GM23338 (cell line): ENCODE measurements around the gene AFAP1L1. TPM values are rescaled to one million over a fixed set of nuclear protein-coding genes. Genes with fewer than 3 reads are reported as not detected.

Experiments used
- ATAC-seq: fragments of 200-7000 bp; cut with Tn5 transposase; 3 replicates; pipeline ENCODE4 v1.9.1; 2020
- DNase-seq: peaks from one replicate; pipeline ENCODE4 v3.0.0-alpha.2; 2015; ENCODE audit warnings: low spot score
- H2AFZ ChIP-seq: fragments of 200-600 bp; sonication (generic); 2 replicates; pipeline ENCODE4 v1.8.0; 2016; ENCODE audit warnings: antibody characterized with exemption, mild to moderate bottlenecking, moderate library complexity
- H3F3A ChIP-seq: fragments of 200-600 bp; sonication (generic); replicated peaks from 2 replicates; pipeline ENCODE4 v1.8.0; 2017; ENCODE audit warnings: antibody characterized with exemption, mixed run types, low read depth
- H3K27ac ChIP-seq: fragments of 200-600 bp; sonication (generic); 2 replicates; pipeline ENCODE4 v1.6.1; 2016; ENCODE audit warnings: low read depth
- H3K27me3 ChIP-seq: fragments of 200-600 bp; sonication (generic); 2 replicates; pipeline ENCODE4 v1.8.0; 2016; ENCODE audit warnings: mild to moderate bottlenecking, mixed run types, moderate library complexity; ENCODE audit not compliant: insufficient read depth
- H3K36me3 ChIP-seq: fragments of 200-600 bp; sonication (generic); 2 replicates; pipeline ENCODE4 v1.8.0; 2016; ENCODE audit warnings: mild to moderate bottlenecking; ENCODE audit not compliant: insufficient read depth
- H3K4me1 ChIP-seq: fragments of 200-600 bp; sonication (generic); 2 replicates; pipeline ENCODE4 v1.8.0; 2016; ENCODE audit warnings: mild to moderate bottlenecking, moderate library complexity; ENCODE audit not compliant: insufficient read depth
- H3K4me2 ChIP-seq: fragments of 200-600 bp; sonication (generic); 2 replicates; pipeline ENCODE4 v1.7.1; 2017; ENCODE audit warnings: mixed run types
- H3K4me3 ChIP-seq: fragments of 200-600 bp; sonication (generic); 2 replicates; pipeline ENCODE4 v1.6.1; 2016; ENCODE audit warnings: mixed run types
- H3K79me2 ChIP-seq: fragments of 200-600 bp; sonication (generic); replicated peaks from 2 replicates; pipeline ENCODE4 v1.8.0; 2017; ENCODE audit warnings: mild to moderate bottlenecking; ENCODE audit not compliant: insufficient read depth
- H3K9me2 ChIP-seq: fragments of 200-600 bp; sonication (generic); 2 replicates; pipeline ENCODE4 v1.8.0; 2017; ENCODE audit not compliant: insufficient read depth
- H4K20me1 ChIP-seq: fragments of 200-600 bp; sonication (generic); replicated peaks from 2 replicates; pipeline ENCODE4 v1.8.0; 2017; ENCODE audit warnings: mild to moderate bottlenecking; ENCODE audit not compliant: insufficient read depth
- H3K27ac Mint-ChIP-seq: 2 replicates; pipeline ENCODE4 v1.8.0; 2020; ENCODE audit warnings: inconsistent platforms, mild to moderate bottlenecking, moderate library complexity, mixed read lengths
- H3K27me3 Mint-ChIP-seq: 3 replicates; pipeline ENCODE4 v1.8.0; 2022; ENCODE audit warnings: low read depth, mild to moderate bottlenecking, moderate library complexity, mixed read lengths, inconsistent platforms; ENCODE audit not compliant: insufficient read depth, poor library complexity
- H3K36me3 Mint-ChIP-seq: 3 replicates; pipeline ENCODE4 v1.8.0; 2021; ENCODE audit warnings: low read depth, mild to moderate bottlenecking, inconsistent platforms, moderate library complexity, mixed read lengths
- H3K4me1 Mint-ChIP-seq: 3 replicates; pipeline ENCODE4 v1.8.0; 2020; ENCODE audit warnings: mild to moderate bottlenecking, inconsistent platforms, mixed read lengths
- H3K4me3 Mint-ChIP-seq: 3 replicates; pipeline ENCODE4 v1.8.0; 2021; ENCODE audit warnings: moderate library complexity, mild to moderate bottlenecking, inconsistent platforms, mixed read lengths
- H3K9me3 Mint-ChIP-seq: 3 replicates; pipeline ENCODE4 v1.8.0; 2020; ENCODE audit warnings: moderate library complexity, mild to moderate bottlenecking, inconsistent platforms, mixed read lengths
- CREB1 ChIP-seq: fragments of 250-450 bp; sonication (Bioruptor Pico); IDR thresholded peaks from 2 replicates; pipeline ENCODE4 v1.5.0; 2020; ENCODE audit warnings: low read depth, mild to moderate bottlenecking, moderate library complexity
- EZH2 ChIP-seq: fragments of 200-600 bp; sonication (generic); IDR thresholded peaks from one replicate; pipeline ENCODE4 v1.8.0; 2017; ENCODE audit warnings: antibody characterized with exemption, mild to moderate bottlenecking, low read depth; ENCODE audit not compliant: unreplicated experiment
- EZH2phosphoT487 ChIP-seq: fragments of 200-600 bp; sonication (generic); IDR thresholded peaks from one replicate; pipeline ENCODE4 v1.8.1; 2018; ENCODE audit warnings: antibody characterized with exemption; ENCODE audit not compliant: unreplicated experiment
- NANOG ChIP-seq: IDR thresholded peaks from 2 replicates; pipeline ENCODE4 v1.6.1; 2016; ENCODE audit warnings: antibody characterized with exemption, borderline replicate concordance
- POLR2AphosphoS5 ChIP-seq: IDR thresholded peaks from 2 replicates; pipeline ENCODE4 v1.6.1; 2016; ENCODE audit warnings: antibody characterized with exemption, low read depth
- REST ChIP-seq: IDR thresholded peaks from one replicate; pipeline ENCODE4 v1.6.1; 2018; ENCODE audit warnings: antibody characterized with exemption; ENCODE audit not compliant: unreplicated experiment
- STAT1 ChIP-seq: IDR thresholded peaks from one replicate; pipeline ENCODE4 v1.6.1; 2016; ENCODE audit warnings: antibody characterized with exemption; ENCODE audit not compliant: unreplicated experiment
- ZNF114 ChIP-seq: fragments of 250-450 bp; sonication (Bioruptor Pico); IDR thresholded peaks from 2 replicates; pipeline ENCODE4 v1.5.0; 2020; ENCODE audit warnings: mild to moderate bottlenecking, moderate library complexity
- ZNF331 ChIP-seq: fragments of 250-450 bp; sonication (Bioruptor Pico); IDR thresholded peaks from 2 replicates; pipeline ENCODE4 v1.5.0; 2020; ENCODE audit warnings: low read depth, mild to moderate bottlenecking, moderate library complexity
- polyA plus RNA-seq: library from polyadenylated mRNA; unstranded; fragments of >200 nt; fragmentation: Nextera tagmentation; extraction: Ambion mirVana; gene quantifications from 2 replicates; pipeline ENCODE4 v1.2.1, GENCODE V29; 2016
- total RNA-seq: library from RNA; depleted of rRNA; stranded (reverse); fragments of >200 nt; shearing (Covaris generic); gene quantifications from 2 replicates; pipeline ENCODE4 v1.2.3, GENCODE V29; 2014
- TF ChIP-seq, protein P1 (sequence below): IDR thresholded peaks from 2 replicates; pipeline ENCODE4 v1.6.1; 2016; ENCODE audit warnings: antibody characterized with exemption
- TF ChIP-seq, protein P2 (sequence below), 2 experiments: fragments of 200-600 bp in 1 of 2; sonication (generic) in 1 of 2; conservative IDR thresholded peaks; 2 replicates each; pipeline versions ENCODE4 v1.5.1 to v1.6.1; 2016 to 2017; ENCODE audit warnings: antibody characterized with exemption in 2 of 2, low read depth in 2 of 2, mild to moderate bottlenecking in 2 of 2, moderate library complexity in 1 of 2

Gene AFAP1L1
- total and polyA plus RNA-seq, 2 experiments from 2014 or later: 3.2 to 5.7 TPM

DNA sequence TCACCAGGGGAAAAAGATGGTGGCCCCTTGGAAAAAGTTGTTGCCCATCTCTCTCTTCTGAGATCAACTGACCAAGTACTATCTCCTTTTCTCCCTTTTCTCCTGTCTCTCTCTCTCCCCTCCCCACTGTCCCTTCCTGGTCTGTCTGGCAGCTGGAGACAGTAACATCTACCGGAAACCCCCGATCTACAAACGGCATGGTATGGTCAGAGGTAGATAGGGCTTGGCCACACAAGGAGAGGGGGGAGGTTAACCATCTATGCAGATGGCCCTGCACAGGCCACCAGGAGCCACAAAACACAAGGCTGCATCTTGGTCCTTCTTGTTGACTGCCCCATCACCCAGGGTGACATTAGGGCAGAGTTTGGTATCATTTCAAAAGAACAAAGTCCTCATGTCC lies 29.3 kb upstream of the AFAP1L1 start:
- Histone ChIP-seq H3K4me3 (no peak overlapping the region), H3K4me1 (no peaks in the 10 kb centered on the region), H2AFZ (no peak overlapping the region), H3K79me2 (no peaks in the 10 kb centered on the region), H3K36me3 (no peaks in the 10 kb centered on the region), H4K20me1 (no peaks in the 10 kb centered on the region), H3K27me3 (no peaks in the 10 kb centered on the region), H3F3A (no peaks in the 10 kb centered on the region), H3K9me2 (no peaks in the 10 kb centered on the region), H3K4me2 (no peak overlapping the region), H3K27ac (no peak overlapping the region)
- no peak for ATAC-seq
- peaks cover 7% of the 10 kb centered on the region for H3K27me3 Mint-ChIP-seq
- no peak for DNase-seq
- H3K4me1 Mint-ChIP-seq: no peaks in the 10 kb centered on the region
- H3K4me3 Mint-ChIP-seq: no peak overlapping the region
- no peaks in the 10 kb centered on the region for H3K36me3 Mint-ChIP-seq
- H3K9me3 Mint-ChIP-seq: peaks cover 5% of the 10 kb centered on the region; the same call in 1 of the 3 replicates
- TF ChIP-seq, protein P1, sequence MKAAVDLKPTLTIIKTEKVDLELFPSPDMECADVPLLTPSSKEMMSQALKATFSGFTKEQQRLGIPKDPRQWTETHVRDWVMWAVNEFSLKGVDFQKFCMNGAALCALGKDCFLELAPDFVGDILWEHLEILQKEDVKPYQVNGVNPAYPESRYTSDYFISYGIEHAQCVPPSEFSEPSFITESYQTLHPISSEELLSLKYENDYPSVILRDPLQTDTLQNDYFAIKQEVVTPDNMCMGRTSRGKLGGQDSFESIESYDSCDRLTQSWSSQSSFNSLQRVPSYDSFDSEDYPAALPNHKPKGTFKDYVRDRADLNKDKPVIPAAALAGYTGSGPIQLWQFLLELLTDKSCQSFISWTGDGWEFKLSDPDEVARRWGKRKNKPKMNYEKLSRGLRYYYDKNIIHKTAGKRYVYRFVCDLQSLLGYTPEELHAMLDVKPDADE: no peak
- TF ChIP-seq, protein P2, sequence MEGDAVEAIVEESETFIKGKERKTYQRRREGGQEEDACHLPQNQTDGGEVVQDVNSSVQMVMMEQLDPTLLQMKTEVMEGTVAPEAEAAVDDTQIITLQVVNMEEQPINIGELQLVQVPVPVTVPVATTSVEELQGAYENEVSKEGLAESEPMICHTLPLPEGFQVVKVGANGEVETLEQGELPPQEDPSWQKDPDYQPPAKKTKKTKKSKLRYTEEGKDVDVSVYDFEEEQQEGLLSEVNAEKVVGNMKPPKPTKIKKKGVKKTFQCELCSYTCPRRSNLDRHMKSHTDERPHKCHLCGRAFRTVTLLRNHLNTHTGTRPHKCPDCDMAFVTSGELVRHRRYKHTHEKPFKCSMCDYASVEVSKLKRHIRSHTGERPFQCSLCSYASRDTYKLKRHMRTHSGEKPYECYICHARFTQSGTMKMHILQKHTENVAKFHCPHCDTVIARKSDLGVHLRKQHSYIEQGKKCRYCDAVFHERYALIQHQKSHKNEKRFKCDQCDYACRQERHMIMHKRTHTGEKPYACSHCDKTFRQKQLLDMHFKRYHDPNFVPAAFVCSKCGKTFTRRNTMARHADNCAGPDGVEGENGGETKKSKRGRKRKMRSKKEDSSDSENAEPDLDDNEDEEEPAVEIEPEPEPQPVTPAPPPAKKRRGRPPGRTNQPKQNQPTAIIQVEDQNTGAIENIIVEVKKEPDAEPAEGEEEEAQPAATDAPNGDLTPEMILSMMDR (conservative IDR thresholded peaks at IDR 0.05; ENCODE audit: low read depth in 2 of 2): no peak
- no peak for TF ChIP-seq EZH2phosphoT487
- no peak for TF ChIP-seq EZH2
- no peak for TF ChIP-seq STAT1
- TF ChIP-seq NANOG: no peak
- TF ChIP-seq ZNF331 (CRISPR knock-in tag): no peak
- TF ChIP-seq CREB1 (CRISPR knock-in tag): no peak
- H3K27ac Mint-ChIP-seq: no peak overlapping the region; the same call in 1 of the 2 replicates

GRCh38 chr5:149246906-149247305 lies 24.8 kb upstream of the AFAP1L1 start:
- H3K9me3 Mint-ChIP-seq: peaks cover 6% of the 10 kb centered on the region; the same call in 1 of the 3 replicates
- DNase-seq: no peak
- H3K36me3 Mint-ChIP-seq: no peaks in the 10 kb centered on the region
- no peak overlapping the region for H3K4me3 ChIP-seq
- no peak overlapping the region for H3K27ac Mint-ChIP-seq
- no peaks in the 10 kb centered on the region for H4K20me1 ChIP-seq
- H3K27me3 Mint-ChIP-seq: peaks cover 3% of the 10 kb centered on the region
- H3F3A ChIP-seq: no peaks in the 10 kb centered on the region
- H2AFZ ChIP-seq: no peak overlapping the region
- no peak for TF ChIP-seq REST
- no peak for TF ChIP-seq POLR2AphosphoS5
- TF ChIP-seq STAT1: no peak
- TF ChIP-seq, protein P1: no peak
- TF ChIP-seq ZNF114 (CRISPR knock-in tag): no peak
- no peaks in the 10 kb centered on the region for H3K4me1 Mint-ChIP-seq
- H3K27ac ChIP-seq: no peak overlapping the region
- no peaks in the 10 kb centered on the region for H3K9me2 ChIP-seq
- no peaks in the 10 kb centered on the region for H3K79me2 ChIP-seq
- no peaks in the 10 kb centered on the region for H3K27me3 ChIP-seq
- ATAC-seq: no peak
- H3K4me3 Mint-ChIP-seq: no peak overlapping the region
- H3K4me2 ChIP-seq: no peak overlapping the region
- H3K36me3 ChIP-seq: no peaks in the 10 kb centered on the region
- H3K4me1 ChIP-seq: no peaks in the 10 kb centered on the region
